NOMO-1 treated with dmso at 0.1 percent for 144 hours (cell line): Measurements from ENCODE around the gene LHFPL3.

ENCODE experiments used
- DNase-seq: peaks from one replicate; lab custom pipeline; 2025; ENCODE audit not compliant: unreplicated experiment; lab: John Stamatoyannopoulos, UW

Gene LHFPL3

DNA sequence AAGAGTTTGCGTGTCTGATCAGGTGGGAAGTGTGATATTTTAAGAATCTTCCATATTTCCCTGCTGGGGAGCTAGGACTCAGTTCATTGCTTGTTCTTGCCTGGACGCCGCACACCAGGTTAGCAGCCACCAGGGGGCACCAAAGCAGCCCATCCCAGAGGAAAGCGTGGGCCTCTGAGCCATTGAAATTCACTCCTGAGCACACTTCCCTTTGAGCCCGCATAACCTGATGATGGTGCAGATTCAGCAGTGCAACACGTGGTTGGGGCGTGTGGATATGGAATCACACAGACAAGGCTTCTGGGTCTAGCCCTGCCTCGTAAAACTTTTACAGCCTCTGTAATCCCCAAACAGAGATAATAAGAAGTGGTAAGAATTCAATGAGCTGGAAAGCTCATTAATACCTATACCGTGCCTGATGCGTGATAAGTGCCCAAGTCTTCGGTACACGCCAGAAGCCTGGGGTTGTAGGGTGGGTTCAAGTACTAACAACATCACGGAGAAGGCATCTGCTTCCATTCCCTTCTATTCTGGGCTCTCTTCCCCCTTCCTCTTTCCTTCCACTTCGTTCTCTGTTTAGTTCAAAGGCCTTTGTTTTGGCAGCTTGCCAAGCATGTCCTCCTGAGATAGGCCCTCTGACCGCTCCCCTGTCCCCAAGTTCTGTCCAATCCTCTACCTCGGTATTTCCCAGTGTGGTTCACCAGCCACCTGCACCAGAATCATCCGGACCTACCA is 555.5 kb downstream of the LHFPL3 start:
- DNase-seq = peak; percentile 39

DNA sequence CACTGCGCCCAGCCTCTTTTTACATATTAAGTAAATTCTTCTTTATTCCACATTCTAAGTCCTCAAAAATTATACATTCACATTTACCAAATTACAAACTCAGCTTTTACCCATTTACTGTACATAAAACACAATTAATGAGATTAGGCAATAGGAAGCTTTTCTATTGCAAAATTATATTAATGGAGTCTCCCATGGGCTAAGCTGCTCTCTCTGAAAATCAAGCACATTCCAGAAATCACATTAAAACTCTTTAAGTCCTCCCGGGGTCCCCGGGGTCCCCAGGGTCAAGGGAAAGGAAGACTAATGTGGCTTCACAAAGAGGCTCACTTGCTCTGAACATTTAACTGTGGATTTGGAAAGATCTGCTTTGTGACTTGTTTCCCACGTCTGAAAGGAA is 558.2 kb downstream of the LHFPL3 start:
- DNase-seq = no peak

DNA sequence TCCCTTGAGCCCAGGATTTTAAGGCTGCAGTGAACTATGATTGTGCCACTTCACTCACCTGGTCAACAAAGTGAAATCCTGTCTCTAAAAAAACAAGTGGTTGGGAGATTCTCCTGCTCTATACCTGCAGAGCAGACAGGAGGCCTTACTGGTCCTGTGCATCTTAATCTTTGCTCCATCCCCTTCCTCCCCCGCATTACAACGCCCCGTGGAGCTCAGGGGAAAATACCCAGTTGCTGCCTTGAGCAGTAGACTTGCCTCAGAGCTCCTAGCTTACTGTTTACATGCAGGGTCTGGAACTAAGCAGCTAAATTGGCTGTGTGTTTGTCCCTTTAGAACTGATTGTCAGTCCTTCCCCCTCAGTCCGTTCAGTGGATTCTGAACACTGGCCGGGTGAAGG is 561.8 kb downstream of the LHFPL3 start:
- DNase-seq = no peak

DNA sequence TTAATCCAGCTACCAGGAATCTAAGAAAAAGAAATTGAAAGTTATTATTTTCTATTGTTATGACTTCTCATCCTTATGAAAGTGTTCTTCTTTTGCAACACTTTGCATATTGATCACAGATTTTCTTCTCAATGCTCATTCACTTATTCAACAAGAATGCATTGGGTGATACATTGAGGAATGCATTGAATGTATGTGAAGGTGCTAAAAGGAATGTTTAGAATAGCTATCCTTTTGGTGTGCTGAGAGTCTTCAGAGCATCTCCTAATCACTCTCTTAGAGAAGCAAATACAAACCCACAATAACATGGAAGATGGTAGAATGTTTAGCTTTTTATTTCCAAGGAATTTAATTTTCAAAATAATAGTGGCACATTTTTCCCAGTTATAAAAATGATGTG is 563.5 kb downstream of the LHFPL3 start:
- DNase-seq = no peak

DNA sequence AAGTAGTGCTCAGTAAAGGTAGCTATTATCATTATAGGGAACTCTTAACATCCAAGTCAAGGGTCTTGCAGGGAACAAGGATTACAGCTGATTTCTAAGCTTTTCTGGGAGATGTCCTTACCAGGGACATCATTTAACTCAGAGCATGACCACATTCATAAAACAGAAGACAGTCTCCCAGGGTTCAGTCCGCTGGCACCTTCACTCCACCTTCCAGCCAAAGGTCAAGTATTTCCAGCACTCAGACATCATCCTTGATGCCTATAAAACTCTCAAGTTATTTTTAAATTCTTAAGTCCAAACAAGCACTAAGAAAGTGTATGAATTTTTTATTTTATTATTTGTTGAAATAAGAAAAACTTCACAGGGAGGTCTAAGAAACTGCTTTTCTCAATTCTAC is 565.9 kb downstream of the LHFPL3 start:
- DNase-seq = no peak

DNA sequence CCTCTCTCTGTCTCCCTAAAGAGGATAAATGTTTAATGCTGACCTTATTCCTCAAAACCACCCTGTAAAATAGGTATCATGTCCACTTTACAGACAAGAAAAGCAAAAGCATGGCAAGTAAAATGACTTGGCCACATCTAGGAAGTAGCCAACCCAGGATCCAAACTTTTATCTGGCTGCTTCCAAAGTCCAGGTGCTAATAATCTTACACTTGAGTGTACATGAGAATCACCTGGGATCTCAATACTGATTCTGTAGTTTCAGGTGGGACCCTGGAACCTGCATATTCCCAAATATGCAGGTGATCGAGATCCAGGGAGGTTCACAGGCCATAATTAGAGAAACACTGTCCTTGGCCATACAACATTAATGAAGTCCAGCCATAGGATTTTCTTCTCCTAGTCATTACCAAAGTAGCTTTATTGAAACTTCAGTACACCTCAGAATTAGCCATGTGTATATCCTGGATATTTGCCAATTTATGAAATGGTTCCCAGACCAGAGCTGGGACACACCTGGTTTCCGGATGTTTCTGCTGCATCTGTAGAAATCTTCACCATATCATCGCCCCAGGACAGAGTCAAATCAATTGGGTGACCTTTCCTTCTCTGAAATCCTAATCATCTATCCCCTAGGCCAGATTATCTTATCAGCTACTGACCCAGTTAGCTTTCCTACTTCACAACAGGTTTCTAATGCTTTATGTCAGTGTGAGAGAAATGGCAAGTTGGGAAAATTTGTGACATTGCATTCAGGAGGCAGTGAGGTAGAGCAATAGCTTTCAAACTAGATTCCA is 566.5 kb downstream of the LHFPL3 start:
- DNase-seq = no peak

DNA sequence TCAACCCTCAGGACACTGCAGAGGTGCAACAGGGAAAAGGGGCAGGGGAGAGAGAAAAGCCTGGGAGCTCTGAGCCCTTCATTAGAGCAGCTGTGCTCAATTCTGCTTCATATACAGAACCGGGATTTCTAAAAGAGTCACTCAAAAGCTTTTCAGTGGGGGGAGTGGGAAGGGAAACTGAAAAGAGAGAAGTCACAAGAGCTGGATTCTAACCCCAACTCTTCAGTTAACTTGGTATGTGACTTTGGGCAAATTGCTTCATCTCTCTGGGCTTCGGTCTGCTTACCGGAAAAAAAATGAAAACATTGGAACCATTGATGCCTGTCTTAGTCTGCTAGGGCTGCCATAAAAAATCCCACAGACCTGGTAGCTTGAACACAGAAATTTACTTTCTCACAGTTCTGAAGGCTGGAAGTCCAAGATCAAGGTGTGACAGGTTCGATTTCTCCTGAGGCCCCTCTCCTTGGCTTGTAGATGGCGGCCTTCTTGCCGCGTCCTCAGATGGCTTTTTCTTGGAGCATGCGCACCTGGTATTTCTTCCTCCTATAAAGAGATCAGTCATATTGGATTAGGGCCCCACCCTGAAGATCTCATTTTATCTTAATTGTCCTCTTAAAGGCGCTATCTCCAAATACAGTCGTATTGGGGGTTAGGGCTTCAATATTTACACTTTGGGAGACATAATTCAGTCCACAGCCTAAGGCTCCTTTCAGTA is 567.3 kb downstream of the LHFPL3 start:
- peak; percentile 43 for DNase-seq

DNA sequence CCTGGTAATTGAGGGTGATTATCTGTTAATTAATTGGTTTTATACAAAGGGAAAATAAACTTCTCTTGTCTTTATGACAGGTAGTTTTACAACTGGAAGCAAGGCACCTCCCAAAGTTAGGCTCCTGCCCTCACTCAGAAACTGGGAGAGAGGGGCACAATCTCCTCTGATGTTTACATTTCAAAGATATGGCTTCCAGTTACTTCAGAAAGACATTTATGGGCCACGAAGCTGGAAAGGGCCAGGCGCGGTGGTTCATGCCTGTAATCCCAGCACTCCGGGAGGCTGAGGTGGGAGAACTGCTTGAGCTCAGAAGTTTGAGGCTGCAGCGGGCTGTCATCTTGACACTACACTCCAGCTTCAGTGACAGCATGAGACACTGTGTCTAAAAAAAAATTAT is 570.0 kb downstream of the LHFPL3 start:
- no peak for DNase-seq

DNA sequence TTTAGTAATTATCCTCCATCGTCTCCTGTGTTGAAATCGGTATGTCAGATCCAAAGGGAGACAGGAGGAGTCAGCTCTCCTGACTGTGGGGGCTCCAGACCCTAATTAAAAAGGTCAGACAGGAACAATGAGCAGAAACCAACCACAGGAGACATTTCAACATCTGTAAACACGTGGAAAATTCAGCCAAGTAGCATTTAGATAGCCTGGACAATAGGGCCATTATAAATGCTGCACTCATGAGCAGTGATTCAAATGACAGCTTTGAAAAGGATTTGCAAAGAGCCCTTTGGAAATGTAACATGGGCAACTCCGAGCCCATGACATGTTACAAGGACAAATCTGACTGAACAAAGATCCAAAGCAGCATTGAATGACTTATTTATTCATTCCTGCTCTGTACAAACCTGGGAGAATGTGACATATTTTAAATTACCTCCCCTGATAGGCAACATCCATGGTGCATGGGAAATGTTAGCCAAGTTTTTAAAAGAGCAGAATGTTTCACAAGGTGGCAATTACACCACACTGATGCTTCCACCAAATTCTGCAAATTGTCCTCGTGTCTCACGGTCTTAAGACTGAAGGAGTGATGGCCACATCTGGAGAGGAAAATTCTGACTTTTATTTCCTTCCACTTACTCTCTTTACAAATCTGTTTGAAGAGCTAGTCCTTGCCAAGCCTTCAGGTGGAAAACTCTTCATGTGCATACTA is 572.3 kb downstream of the LHFPL3 start:
- no peak for DNase-seq

DNA sequence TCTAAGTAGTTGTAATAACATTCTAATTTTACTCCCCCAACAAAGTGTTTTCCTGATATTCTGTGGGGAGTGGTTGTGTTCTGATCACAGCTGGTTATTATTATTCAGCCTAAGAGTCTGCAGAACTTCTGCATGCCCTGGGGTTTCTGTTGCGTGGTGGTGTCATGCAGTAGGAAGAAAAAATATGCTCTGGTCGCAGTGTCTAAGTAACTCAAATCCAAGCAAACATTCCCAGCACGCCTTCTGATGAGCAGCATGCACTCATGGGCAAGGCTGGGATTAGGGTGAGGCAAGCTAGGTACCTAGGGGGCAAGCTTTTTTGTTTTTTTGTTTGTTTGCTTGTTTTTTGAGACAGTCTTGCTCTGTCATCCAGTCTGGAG is 572.8 kb downstream of the LHFPL3 start:
- DNase-seq = no peak

DNA sequence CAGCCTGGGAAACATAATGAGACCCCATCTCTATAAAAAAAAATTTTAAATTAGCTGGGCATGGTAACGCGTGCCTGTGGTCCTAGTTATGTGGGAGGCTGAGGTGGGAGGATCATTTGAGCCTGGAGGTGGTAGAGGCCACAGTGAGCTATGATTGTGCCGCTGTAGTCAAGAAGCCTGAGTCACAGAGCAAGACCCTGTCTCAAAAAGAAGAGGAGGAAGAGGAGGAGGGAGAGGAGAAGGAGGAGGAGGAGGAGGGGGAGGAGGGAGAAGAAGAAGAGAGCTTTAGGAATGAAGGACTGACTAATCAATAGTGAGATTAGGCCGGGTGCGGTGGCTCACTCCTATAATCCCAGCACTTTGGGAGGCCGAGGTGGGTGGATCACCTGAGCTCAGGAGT is 573.8 kb downstream of the LHFPL3 start:
- no peak for DNase-seq

DNA sequence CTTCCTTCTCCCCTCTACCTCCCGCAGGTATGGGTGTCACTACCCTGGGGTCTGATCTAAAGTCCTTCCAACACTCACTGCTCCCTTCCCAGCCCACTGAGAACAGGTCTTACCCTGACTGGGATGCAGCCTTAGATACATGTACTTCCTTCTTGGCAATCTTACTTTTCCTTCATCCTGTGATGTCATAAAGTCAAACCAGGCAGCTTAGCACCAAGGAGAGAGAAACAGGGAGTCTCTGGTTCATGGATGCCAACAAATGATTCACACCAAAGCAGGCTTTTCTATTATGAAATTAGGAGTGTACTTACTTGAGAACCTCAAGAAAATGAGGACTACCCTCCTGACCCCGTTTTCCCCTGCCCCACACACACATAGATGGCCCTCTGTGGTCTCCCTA is 574.6 kb downstream of the LHFPL3 start:
- DNase-seq = no peak

DNA sequence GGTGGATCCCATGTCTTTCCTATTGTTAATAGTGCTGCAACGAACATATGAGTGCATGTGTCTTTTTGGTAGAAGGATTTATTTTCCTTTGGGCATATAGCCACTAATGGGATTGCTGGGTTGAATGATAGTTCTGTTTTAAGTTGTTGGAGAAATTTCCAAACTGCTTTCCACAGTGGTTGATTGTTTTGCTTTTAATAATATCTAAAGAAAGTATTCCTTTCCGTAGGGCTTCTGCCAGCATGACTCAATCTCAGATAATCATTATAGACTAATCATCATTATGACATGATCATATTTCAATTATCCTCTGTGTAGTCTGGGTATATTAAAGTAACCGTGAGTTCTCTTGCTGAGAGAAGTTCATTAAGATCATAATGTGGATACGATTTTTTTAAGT is 575.4 kb downstream of the LHFPL3 start:
- no peak for DNase-seq

DNA sequence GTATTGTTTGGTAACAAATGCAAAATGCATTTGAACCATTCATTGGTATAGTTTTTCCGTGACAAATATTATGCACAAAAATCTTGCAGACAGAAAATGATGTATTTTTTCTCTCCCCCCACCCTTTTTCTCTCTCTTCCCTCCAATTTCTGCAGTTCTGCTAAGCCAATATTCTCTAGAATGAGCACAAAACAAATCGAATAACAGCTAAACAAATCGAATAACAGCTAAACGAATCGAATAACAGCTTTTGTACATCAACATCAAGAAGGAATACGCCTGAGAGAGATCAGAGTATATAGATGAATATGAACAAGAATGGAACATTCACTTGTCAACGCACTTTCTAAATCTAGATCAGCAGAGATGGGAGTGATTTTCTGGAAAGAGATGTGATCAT is 577.6 kb downstream of the LHFPL3 start:
- no peak for DNase-seq

DNA sequence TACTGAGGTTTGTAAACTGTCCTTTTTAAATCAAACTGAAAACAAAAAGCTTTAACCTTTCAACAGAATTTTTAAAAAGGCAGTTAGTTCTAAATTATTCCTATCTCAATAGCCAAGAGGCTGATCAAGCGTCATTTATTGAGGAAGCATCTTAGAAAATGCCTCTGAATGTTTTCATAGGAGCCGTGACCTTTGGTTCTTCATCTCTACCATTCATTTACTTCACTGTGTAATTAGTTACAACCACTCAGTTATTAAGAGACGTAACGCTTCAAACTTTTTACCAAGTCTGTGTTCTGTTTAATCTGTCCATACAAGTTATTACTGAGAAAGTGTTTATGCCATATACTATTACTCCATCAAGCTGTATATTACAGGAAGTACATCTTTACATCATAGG is 578.2 kb downstream of the LHFPL3 start:
- DNase-seq = no peak

DNA sequence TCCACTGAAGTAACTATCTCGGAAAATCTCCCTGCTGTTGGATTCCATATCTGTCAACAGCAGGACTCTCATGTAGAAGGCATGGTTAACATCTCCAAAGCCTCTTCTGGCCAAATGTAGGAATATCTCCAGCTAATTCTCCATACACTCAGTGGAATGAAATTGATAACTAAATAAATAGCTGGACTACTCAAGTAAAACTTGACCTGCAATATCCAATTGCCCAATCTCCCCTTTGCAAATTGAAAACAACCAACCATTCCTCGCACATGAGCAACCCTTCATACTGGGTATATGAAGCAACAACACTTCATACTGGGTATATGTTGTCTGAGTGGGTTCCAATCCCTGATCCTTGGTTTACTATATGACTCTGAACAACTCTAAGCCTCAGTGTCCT is 580.2 kb downstream of the LHFPL3 start:
- no peak for DNase-seq

DNA sequence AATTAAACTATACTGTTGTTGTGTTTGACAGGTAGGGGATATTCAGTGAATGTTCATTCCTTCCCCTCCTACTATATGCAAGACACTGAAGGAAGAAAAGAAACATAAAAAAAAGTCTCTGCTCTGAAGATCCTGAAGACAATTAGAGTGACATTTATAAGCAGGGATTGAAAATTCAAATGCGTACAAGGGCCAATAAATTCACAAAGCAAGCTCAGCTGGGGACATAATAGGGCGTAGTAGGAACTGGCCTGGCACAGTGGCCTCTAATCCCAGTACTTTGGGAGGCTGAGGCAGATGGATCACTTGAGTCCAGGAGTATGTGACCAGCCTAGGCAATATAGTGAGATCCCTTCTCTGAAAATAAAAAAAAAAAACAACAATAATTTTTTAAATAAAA is 580.7 kb downstream of the LHFPL3 start:
- no peak for DNase-seq

DNA sequence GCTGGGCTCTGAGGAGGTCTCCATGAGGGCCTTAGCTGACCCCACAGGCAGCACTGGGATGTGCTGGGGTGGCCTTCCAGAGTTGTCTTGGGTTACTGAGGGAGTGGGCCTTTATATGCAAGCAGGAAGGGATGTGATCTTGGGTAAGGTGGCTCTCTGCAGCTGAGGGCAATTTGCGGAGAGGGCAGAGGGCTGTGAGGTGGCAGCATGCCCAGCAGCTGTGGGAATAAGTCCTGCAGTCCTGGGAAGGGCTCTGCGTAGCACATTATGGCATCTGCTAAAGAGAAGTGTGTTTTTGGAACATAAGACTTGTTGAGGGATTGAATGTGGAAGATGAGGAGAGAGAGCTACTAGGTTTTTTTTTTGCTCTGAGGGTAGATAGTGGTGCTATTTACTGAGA is 586.0 kb downstream of the LHFPL3 start:
- no peak for DNase-seq

DNA sequence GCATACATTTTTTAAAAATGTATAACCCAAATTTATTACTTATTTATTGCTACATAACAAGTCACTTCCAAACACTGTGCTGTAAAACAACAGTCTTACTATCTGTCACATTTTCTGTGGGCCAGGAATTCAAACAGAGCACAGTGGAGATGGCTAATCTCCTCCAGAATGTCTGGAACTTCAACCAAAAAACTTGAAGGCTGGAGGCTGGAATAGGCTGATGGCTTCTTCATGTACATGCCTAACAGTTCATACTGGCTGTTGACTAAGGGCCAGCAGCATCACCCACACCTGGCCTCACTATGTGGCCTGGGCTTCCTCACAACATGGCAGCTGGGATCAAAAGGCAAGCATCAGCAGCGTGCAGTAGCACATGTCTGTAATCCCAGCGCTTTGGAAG is 593.2 kb downstream of the LHFPL3 start:
- DNase-seq = no peak

DNA sequence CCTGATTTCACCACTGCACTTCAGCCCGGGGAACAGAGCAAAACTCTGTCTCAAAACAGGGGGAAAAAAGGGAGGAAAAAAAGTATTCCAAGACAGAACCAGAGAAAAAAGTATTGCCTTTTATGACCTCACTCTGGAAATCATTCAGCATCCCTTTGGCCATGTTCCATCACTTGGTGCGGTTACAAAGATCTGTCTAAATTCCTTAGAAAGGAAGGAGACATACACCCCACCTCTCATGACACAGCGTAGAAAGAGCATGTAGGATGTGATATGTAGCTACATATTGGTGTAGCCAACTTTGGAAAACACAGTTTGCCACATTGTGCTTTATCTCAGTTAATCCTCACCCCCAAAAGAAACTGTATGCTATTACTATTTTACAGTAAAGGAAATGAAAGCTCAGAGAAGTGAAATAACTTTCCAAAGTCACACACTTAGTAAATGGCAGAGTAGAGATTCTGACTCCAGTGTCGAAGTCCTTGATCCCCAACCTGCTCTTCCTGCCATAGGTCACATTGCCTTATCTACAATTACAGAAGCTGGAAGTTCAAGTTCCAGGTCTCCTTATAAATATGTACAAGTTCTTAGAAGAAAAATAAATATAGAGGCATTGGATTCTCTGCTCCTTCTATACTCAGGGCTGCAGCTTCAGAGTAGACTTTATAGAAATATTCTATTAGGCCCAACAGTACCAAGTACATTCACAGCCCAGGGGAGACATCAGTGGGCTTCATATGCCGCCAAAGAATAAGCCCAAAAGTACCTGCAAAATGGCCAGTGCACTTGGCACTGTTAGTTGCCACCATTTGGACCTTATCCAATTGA is 594.0 kb downstream of the LHFPL3 start:
- no peak for DNase-seq

DNA sequence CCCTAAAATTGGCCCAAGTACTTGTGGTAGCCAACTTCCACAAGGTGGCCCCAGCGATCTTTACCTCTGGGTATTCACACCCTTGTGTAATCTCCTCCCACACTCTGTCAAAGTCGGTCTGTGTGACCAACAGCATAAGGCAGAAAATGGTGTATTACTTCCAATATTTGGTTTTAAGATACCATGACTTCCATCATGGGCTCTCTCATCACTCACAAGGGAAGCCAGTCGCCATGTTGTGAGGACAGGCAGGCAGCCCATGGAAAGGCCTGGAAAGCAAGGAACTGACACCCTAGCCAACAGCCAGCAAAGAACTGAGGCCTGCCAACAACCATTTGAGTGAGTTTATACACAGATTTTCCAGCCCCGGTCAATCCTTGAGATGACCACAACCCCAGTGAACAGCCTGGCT is 594.6 kb downstream of the LHFPL3 start:
- DNase-seq = peak; percentile 41
